Erythroblast (primary cell): ENCODE measurements around the gene RALGPS1.

Source experiments
- GATA1 ChIP-seq: IDR thresholded peaks from 2 replicates; pipeline ENCODE4 v1.6.1; 2011; ENCODE audit warnings: low read depth, mild to moderate bottlenecking, control low read depth, low read length, moderate library complexity
- POLR2A ChIP-seq: IDR thresholded peaks from 2 replicates; pipeline ENCODE4 v1.6.1; 2011; ENCODE audit warnings: mild to moderate bottlenecking, low read length

- TF ChIP-seq POLR2A, result no peak
- no peak for TF ChIP-seq GATA1
Observed at GRCh38 chr9:127232833-127233549, 318.4 kb downstream of the RALGPS1 start.
